ENCODE data around the gene GHRH.

The GHRH gene

GRCh38 chr20:37246736-37247135 is 14.9 kb downstream of the GHRH start:
- H3K36me3 ChIP-seq = peaks cover 5 to 18% (median 12%) of the 10 kb centered on the region in 3 donors
- H3K27ac ChIP-seq = no peak overlapping the region
- no peak overlapping the region for H3K4me3 ChIP-seq
- TF ChIP-seq CTCF (IDR thresholded peaks at IDR 0.05) = no peak
- DNase-seq = no peak
- H3K4me1 ChIP-seq = peaks cover 0 to 12% (median 10%) of the 10 kb centered on the region in 4 donors
- intact Hi-C loops (cut with DNase I; ENCODE audit: low total_unique reads) = no loop called here
- H3K27me3 ChIP-seq = no peaks in the 10 kb centered on the region
- H3K9me3 ChIP-seq = no peaks in the 10 kb centered on the region

- no peak for DNase-seq
- peaks cover 16 to 30% (median 21%) of the 10 kb centered on the region in 3 donors for H3K36me3 ChIP-seq
- H3K27me3 ChIP-seq = no peaks in the 10 kb centered on the region
- intact Hi-C loops (cut with DNase I; ENCODE audit: low total_unique reads) = no loop called here
- no peak for TF ChIP-seq CTCF (IDR thresholded peaks at IDR 0.05)
- H3K9me3 ChIP-seq = no peaks in the 10 kb centered on the region
- H3K4me3 ChIP-seq = no peak overlapping the region
- peaks cover 0 to 12% (median 10%) of the 10 kb centered on the region in 4 donors for H3K4me1 ChIP-seq
- H3K27ac ChIP-seq = no peak overlapping the region
Observed at GRCh38 chr20:37245216-37246150, 16.1 kb downstream of the GHRH start.

- Histone ChIP-seq H3K27me3 (no peaks in the 10 kb centered on the region), H3K9me3 (no peaks in the 10 kb centered on the region), H3K4me3 (no peak overlapping the region), H3K36me3 (peaks cover 21 to 40% (median 30%) of the 10 kb centered on the region in 3 donors), H3K4me1 (peaks cover 0 to 12% (median 10%) of the 10 kb centered on the region in 4 donors), H3K27ac (no peak overlapping the region)
- DNase-seq = no peak
- TF ChIP-seq CTCF (IDR thresholded peaks at IDR 0.05) = no peak
- intact Hi-C loops (cut with DNase I; ENCODE audit: low total_unique reads) = no loop called here
Observed at GRCh38 chr20:37244572-37244957, 17.0 kb downstream of the GHRH start.

GRCh38 chr20:37243937-37244571 is 17.6 kb downstream of the GHRH start:
- H3K27me3 ChIP-seq = no peaks in the 10 kb centered on the region
- H3K36me3 ChIP-seq = peaks cover 21 to 45% (median 34%) of the 10 kb centered on the region in 3 donors
- peaks cover 0 to 12% (median 10%) of the 10 kb centered on the region in 4 donors for H3K4me1 ChIP-seq
- H3K27ac ChIP-seq = peak overlapping the region in 1 of 2 donors; percentile 0
- no peaks in the 10 kb centered on the region for H3K9me3 ChIP-seq
- TF ChIP-seq CTCF (IDR thresholded peaks at IDR 0.05) = no peak
- no peak for DNase-seq
- intact Hi-C loops (cut with DNase I; ENCODE audit: low total_unique reads) = no loop called here
- no peak overlapping the region for H3K4me3 ChIP-seq

- H3K27me3 ChIP-seq = no peaks in the 10 kb centered on the region
- DNase-seq = no peak
- peak overlapping the region in 1 of 2 donors; percentile 0 for H3K27ac ChIP-seq
- no peak overlapping the region for H3K4me3 ChIP-seq
- H3K4me1 ChIP-seq = peaks cover 0 to 12% (median 10%) of the 10 kb centered on the region in 4 donors
- no peak for TF ChIP-seq CTCF (IDR thresholded peaks at IDR 0.05)
- no peaks in the 10 kb centered on the region for H3K9me3 ChIP-seq
- intact Hi-C loops (cut with DNase I; ENCODE audit: low total_unique reads) = no loop called here
- peaks cover 28 to 52% (median 42%) of the 10 kb centered on the region in 3 donors for H3K36me3 ChIP-seq
Observed at GRCh38 chr20:37243076-37243936, 18.3 kb downstream of the GHRH start.

All from tibial artery (tissue), 4 donors.